DOHH2 (cell line): ENCODE results near the gene OPTC.

ENCODE experiments used
- CTCF ChIP-seq: fragments of 200-600 bp; sonication (generic); IDR thresholded peaks from one replicate; pipeline ENCODE4 v1.5.1; 2014; ENCODE audit warnings: antibody characterized with exemption, mild to moderate bottlenecking, low read depth, low read length; ENCODE audit not compliant: poor library complexity, severe bottlenecking
- EZH2phosphoT487 ChIP-seq: fragments of 200-600 bp; sonication (generic); IDR thresholded peaks from 2 replicates; pipeline ENCODE4 v1.6.1; 2017; ENCODE audit warnings: borderline replicate concordance, mild to moderate bottlenecking, antibody characterized with exemption, low read length, moderate library complexity, mixed read lengths

- TF ChIP-seq CTCF (no peak), EZH2phosphoT487 (no peak)
Measured at GRCh38 chr1:203497269-203497777, 3.4 kb downstream of the OPTC start.
